Measurements from ENCODE around the gene MT2A.
"Not testable (repeated sequence)": the region's sequence is repeated elsewhere in the genome, so short reads cannot be mapped to it uniquely, and the experiment has no call there.

Gene MT2A
- long read RNA-seq, donor 1, transcript MT2A-201 (3 exons, 786 nt) = major isoform, 40 of 48 reads
- long read RNA-seq, donor 1, transcript MT2A-203 (1 exons, 903 nt) = minor isoform, 7 of 48 reads
- long read RNA-seq, donor 1, partial matches to known transcripts = 0 of 48 reads
- long read RNA-seq, donor 1, other reads (novel, unspliced or antisense) = 0 of 48 reads
- long read RNA-seq, donor 2, transcript MT2A-201 (3 exons, 786 nt) = major isoform, 35 of 51 reads
- long read RNA-seq, donor 2, transcript MT2A-203 (1 exons, 903 nt) = minor isoform, 14 of 51 reads
- long read RNA-seq, donor 2, partial matches to known transcripts = 0 of 51 reads
- long read RNA-seq, donor 2, other reads (novel, unspliced or antisense) = 0 of 51 reads
- long read RNA-seq, donor 3, transcript MT2A-201 (3 exons, 786 nt) = major isoform, 29 of 36 reads
- long read RNA-seq, donor 3, transcript MT2A-203 (1 exons, 903 nt) = minor isoform, 7 of 36 reads
- long read RNA-seq, donor 3, partial matches to known transcripts = 0 of 36 reads
- long read RNA-seq, donor 3, other reads (novel, unspliced or antisense) = 0 of 36 reads
- long read RNA-seq, donor 4, transcript MT2A-203 (1 exons, 903 nt) = minor isoform, 13 of 88 reads
- long read RNA-seq, donor 4, transcript MT2A-201 (3 exons, 786 nt) = major isoform, 32 of 88 reads
- long read RNA-seq, donor 4, partial matches to known transcripts = 38 of 88 reads
- long read RNA-seq, donor 4, other reads (novel, unspliced or antisense) = 5 of 88 reads
- long read RNA-seq, donor 5, transcript MT2A-203 (1 exons, 903 nt) = minor isoform, 7 of 56 reads
- long read RNA-seq, donor 5, transcript MT2A-201 (3 exons, 786 nt) = major isoform, 33 of 56 reads
- long read RNA-seq, donor 5, partial matches to known transcripts = 15 of 56 reads
- long read RNA-seq, donor 5, other reads (novel, unspliced or antisense) = 0 of 56 reads
- long read RNA-seq, donor 6, transcript MT2A-201 (3 exons, 786 nt) = major isoform, 32 of 46 reads
- long read RNA-seq, donor 6, transcript MT2A-203 (1 exons, 903 nt) = minor isoform, 11 of 46 reads
- long read RNA-seq, donor 6, partial matches to known transcripts = 0 of 46 reads
- long read RNA-seq, donor 6, other reads (novel, unspliced or antisense) = 0 of 46 reads
- long read RNA-seq, donor 7 = 0 reads
- long read RNA-seq, donor 8, transcript MT2A-203 (1 exons, 903 nt) = minor isoform, 6 of 62 reads
- long read RNA-seq, donor 8, transcript MT2A-201 (3 exons, 786 nt) = major isoform, 54 of 62 reads
- long read RNA-seq, donor 8, partial matches to known transcripts = 0 of 62 reads
- long read RNA-seq, donor 8, other reads (novel, unspliced or antisense) = 0 of 62 reads

- peak; percentile 87 for DNase-seq
These were observed at the start of gene MT2A for GRCh38 chr16:56608043-56608875. Gene MT2A, plus strand, starts transcription at chr16:56608584. Its CDS starts 72 bp downstream, at chr16:56608656.

DNA sequence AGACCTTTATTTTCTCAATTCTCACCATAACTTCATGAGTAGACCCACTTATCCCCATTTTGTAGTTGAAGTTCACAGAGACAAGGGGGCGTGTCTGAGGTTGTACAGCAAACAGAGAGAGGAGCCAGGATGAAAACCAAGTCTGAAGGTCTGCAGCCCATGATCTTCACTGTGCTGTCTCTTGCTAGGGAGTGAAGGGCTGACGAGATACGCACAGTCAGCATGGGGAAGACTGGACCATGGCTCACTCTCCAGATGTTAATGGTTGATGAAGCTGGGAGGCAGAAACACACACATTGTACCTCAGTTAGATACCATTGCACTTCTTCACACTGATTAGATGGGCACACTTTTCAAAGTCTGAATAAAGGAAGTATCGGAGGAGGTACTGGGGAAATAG is 49.3 kb upstream of the MT2A start:
- no peak for DNase-seq

GRCh38 chr16:56560447-56560846 is 47.9 kb upstream of the MT2A start:
- no peak for DNase-seq

DNA sequence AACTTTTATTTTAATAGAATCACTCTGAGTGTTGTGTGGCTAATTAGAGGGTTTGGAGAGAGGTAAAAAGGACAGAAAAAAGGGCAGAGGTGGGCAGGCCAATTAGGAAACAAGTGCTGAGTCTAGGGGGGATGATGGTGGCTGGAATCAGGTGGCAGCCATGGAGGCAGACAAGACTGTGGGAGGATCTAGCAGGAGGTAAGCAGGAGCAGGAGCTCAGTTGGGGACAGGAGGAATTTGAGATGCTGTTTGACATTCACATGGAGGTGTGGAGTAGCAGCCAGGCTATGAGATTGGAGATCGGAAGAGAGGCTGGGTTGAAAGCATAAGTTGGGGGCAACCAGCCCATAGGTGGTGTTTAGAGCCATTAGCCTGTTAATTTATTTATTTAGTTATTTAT is 47.3 kb upstream of the MT2A start:
- no peak for DNase-seq

DNA sequence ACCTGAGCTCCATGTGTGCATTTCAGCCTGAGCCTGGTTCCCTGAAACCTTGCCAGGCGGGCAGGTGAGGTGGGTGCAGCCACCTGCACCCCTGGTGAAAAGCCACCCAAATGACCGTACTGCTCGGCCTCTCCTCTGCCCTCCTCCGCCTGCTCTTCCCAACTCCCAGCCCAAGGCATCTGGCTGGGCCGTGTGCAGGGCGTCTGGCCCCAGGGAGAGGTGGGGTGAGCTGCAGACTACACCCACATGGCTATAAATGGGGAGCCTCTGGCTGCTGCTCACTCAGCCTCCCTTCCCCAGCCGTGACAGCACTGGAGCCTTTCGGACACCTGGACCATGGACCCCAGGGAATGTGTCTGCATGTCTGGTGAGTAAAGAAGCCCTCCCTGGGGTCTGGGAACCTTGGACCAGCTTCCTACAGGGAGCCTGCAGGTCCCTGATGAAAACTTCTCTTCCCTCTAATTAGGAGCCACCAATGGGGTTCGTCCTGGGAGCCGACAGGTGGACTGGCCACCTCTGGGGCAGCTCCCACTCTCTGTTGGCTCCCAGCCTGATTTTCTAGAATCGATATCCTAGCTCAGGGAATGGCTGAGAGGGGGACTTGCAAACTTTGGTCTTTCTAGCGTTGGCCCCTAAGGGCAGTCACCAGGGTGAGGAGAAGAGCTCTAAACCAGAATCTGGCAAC is 43.4 kb upstream of the MT2A start, which contains the start of gene MT4:
TSS of gene MT4 (plus strand) at position 281 of the 685 bp plus-strand sequence. CDS start at position 337, 56 bp downstream.
- DNase-seq = no peak

- no peak for DNase-seq
These were observed 38.4 kb upstream of the MT2A start for GRCh38 chr16:56569971-56570370.

DNA sequence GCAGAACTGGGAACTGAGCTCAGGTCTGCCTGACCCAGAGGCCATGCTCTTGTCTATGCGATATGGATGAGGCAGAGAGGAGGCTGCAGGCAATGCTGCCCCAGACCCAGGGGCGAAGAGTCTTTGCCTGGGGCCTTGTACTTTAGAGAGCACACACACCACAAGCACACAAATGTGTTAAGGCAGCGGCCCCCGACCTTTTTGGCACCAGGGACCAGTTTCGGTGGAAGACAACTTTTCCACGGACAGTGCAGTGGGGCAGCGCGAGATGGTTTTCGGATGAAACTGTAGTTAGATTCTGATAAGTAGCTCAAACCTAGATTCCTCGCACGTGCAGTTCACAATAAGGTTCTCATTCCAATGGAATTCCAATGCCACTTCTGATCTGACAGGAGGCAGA is 36.9 kb upstream of the MT2A start:
- DNase-seq = no peak

DNA sequence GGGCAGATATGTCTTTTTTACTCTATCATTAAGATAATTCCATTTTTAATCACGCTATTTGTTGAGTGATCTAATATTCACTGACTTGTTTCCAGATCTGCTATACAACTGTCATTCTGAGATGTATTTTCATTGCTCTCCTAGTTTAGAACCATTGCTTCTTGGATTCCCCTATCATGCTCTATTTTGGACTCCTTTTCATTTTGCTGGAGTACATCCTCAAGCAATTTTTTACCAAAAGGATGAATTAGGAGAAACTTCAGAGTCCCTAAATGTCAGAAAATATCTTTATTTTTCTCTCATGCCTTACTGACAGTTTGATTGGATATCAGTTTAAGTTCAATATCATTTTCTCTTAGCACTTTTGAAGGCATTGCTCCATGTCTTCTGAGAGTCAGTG is 33.8 kb upstream of the MT2A start:
- no peak for DNase-seq

DNA sequence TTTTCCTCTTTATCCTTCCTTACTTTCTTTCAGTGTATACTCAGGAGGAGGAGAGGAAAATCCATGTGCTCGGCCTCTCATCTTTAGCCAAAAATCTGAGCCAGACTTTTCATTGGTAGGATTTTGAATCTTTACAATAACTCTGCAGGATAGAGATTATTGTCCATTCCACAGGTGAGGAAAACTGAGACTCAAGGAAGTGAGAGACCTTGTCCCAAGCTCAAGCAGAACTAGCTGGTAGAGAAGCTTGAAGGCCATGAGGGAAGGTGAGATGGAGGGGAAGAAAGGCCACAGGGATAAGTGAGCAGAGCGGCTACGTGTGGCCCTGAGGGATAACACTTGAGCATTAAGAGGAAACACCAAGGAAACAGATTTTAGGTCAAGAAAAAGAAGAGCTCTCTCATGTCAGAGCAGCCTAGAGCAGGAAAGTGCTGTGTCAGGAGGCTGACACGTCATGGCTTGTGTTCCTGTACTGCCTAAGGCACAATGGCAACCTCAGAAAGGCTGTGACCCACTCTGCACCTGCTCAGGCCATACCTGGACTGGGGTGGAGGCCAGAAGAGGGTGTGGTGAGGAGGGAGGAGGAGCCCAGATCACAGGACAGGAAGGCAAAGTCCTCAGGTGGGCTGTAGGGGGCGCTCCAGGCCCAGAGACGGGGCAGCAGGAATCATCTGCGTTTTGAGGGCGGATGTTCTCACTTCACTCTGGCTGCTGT is 31.6 kb upstream of the MT2A start:
- no peak for DNase-seq

- no peak for DNase-seq
These were observed 31.1 kb upstream of the MT2A start for GRCh38 chr16:56577300-56577625.

DNA sequence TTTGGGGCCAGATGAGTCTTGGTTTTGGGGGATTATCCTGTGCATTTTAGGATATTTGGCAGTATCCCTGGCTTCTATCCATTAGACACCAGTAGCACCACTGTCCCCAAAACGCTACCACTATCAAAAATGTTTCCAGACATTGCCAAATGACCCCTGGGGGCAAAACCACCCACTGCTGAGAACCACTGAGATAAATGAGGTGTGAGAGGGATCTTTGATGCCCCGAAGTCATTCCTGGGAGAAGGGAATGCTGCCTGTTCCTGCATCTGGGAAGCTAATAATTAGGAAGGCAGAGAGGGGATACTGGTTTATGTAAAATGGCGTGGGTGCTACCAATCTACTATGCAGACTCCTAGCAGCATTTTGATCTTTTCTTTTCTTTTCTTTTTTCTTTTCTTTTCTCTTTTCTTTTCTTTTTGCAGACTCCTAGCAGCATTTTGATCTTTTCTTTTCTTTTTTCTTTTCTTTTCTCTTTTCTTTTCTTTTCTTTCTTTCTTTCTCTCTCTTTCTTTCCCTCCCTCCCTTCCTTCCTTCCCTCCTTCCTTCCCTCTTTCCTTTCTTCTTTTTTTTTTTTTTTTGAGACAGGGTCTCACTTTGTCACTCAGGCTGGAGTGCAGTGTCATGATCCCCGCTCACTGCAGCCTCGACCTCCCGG is 27.9 kb upstream of the MT2A start:
- no peak for DNase-seq

- DNase-seq = not testable (repeated sequence)
These were observed 25.5 kb upstream of the MT2A start for GRCh38 chr16:56582911-56583310.

GRCh38 chr16:56583351-56584168 is 24.8 kb upstream of the MT2A start:
- DNase-seq = no peak

GRCh38 chr16:56584276-56584675 is 24.1 kb upstream of the MT2A start:
- DNase-seq = no peak

GRCh38 chr16:56588781-56589140 is 19.6 kb upstream of the MT2A start:
- no peak for DNase-seq

- DNase-seq = peak; percentile 53
These were observed 19.0 kb upstream of the MT2A start, which contains the start of gene MT3 for GRCh38 chr16:56589141-56590039. Gene MT3, plus strand, starts transcription at chr16:56589528. Its CDS starts 63 bp downstream, at chr16:56589591.

DNA sequence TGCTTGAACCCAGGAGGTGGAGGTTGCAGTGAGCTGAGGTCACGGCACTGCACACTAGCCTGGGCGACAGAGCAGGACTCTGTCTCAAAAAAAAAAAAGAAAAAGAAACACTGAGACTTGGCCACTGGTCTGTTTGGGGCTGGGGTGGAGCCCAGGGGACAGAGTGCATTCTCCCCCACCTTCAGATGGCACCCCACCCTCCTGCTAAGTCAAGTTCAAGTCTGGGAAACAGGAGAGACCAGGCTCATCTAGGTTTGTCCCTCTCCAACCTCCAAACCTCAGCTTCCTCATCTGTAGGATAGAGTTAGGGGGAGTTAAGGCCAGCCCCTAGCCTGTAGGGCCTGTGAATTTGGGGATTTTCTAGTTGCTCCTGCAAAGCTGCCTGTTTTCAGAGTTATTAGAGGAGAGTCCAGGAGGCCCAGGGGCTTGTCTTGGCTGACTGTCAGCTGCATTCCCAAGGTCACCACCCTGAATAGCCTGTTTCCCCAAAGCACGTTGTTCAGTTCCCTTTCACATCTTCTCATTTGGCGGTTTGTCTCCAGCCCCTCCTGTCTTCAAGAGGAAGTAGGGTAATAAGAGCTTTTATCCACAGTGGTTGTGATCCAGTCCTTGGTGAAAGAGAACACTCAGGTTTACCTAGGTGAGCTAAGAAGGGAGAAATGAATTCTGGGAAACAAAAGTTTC is 16.9 kb upstream of the MT2A start:
- DNase-seq = no peak
